Endometrial microvascular endothelial cells (primary cell): ENCODE results near the gene FMNL3. TPM values are rescaled to one million over a fixed set of nuclear protein-coding genes. Genes with fewer than 3 reads are reported as not detected.

ENCODE experiments used
- in situ Hi-C: cut with HindIII; loops from 2 replicates; pipeline ENCODE4 v1.10.0; 2017; ENCODE audit warnings: low sequenced_read_pairs, low pct_unique_long_range_greater_than_20kb; ENCODE audit errors: inconsistent ontology term
- total RNA-seq: library from RNA; depleted of rRNA; stranded (reverse); fragments of >200 nt; gene quantifications from one replicate; pipeline ENCODE4 v1.2.3, GENCODE V29; 2015; ENCODE audit errors: inconsistent ontology term

Gene FMNL3
- total RNA-seq, 1 donor from 2014 or later, result 46.6 TPM

DNA sequence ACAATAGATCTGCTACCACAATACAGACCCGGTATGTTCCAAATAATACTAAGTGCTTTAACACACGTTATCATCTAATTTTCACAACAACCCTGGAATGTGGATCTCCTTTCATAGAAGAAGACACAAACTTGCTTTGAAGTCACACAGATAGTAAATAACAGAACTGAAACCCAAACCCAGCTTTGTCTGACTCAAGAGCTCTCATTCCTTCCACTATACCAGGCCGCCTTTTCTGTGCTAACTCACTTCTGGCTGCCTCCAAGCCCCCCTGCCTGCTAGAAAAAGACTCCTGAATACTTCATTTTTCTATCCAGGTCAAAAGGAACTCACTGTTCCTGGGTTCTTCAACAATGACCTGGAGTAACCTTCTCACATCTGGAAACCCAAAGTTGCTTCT is 46.0 kb downstream of the FMNL3 start:
- in situ Hi-C loops, result no loop called here

DNA sequence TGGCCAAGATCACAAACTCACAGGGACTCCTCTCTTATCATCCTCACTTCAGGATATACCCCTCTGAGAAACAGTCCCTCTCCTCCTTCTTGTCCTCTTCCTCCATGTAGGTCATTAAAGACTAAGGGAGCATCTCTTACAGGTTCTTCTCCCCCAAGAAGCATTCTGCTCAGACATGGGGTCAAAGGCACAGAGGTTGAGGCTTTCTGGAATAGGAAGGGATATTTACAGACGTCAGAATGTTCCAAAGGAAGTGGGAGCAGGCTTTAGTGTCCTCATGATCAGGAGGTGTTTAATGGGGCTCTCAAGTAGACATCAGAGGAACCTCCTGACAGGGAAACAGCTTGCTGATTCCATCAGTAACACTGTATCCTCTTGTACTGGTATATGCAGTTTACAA is 47.5 kb downstream of the FMNL3 start:
- in situ Hi-C loops, result no loop called here

DNA sequence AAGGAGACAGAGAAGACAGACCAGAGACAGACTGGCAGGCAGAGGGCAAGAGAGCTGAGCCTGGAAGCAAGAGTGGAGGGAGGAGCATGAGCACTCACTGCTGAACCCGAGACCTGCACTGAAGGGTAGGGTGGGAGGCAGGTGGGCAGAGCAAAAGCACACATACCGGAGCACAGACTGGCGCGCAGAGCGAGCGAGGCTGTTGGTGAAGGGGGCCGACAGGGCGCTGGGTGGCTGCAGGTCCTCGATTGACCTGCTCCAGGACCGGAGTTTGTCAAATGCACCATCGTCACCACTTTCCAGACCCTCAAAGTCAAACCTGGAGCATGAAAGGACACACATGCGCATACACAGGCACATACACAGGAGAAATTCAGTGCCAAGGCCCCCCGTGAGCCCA is 48.9 kb downstream of the FMNL3 start:
- in situ Hi-C loops, result no loop called here

DNA sequence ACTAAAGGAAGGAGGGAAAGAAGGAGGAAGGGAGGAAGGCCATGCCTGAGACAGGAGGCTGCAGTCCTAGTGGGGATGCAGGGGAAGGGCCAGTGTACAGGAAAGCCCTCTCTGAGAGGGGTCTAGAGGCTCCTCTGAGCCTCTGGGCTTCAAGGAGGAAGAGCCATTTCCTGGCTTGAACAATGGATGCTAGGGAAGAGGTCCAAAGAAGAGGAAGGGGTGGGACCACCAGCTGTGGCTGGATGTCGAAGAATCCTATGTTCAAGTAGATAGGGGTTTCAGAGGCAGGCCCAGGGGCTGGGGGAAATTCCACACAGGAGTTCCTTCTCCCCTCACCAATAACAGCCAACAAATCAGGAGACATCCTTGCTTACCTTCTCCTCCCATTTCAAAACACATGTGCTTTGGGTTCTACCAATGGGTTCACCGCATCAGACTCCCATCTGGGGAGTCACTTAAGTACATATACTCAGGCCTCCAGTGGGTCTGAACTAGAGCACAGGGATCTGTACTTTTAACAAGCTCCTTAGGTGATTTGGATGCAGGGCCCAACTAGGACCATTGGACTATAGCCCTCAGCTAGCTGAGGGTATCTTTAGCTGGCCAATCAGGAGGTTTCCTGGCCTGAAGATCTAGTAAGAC is 51.5 kb downstream of the FMNL3 start:
- in situ Hi-C loops, result no loop called here

DNA sequence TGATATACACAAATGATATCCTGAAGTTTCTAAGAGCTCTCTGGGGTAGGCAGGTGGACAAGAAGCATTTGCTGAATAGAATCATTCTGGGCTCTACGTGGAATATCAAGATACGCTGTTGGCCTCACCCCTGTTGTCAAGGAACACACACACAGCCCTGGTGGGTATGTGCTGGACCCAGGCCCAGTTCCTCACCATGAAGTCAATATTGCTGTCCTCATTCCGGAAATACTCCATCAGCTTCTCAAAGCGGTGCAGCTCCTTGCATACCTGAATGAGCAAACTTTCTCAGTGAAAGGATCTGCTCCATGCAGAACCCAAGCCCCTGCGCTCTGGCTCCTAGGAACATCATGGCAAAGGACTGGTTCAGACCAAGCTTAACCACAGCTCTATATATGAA is 52.5 kb downstream of the FMNL3 start:
- in situ Hi-C loops, result no loop called here

DNA sequence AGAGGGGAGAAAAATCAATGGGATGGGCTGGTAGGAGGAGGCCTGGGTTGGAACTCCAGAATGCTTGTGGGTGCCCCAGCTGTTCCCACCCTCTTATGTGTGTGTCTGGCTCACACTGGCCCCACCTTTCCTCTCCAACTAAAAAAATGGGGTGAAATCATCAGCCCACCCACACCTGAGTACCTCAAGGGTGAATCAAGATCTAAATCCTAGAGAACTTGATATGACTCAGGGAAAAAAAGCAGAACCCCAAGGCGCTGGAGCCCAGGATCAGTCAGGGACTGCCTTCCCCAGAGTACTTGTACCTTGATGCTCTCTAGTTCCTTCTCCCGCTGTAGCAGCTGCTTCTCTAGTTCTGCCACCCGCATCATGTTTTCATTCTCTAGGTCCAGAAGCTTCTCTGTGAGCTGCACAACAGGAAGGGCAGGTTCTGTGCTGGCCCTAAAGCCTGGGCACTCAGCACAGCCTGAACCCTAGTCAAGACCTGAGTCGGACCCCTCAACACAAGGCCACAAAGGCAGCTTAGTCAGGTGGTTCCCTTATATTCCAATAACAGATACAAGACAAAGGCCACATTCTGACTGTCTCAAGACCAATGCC is 54.2 kb downstream of the FMNL3 start:
- in situ Hi-C loops, result no loop called here

DNA sequence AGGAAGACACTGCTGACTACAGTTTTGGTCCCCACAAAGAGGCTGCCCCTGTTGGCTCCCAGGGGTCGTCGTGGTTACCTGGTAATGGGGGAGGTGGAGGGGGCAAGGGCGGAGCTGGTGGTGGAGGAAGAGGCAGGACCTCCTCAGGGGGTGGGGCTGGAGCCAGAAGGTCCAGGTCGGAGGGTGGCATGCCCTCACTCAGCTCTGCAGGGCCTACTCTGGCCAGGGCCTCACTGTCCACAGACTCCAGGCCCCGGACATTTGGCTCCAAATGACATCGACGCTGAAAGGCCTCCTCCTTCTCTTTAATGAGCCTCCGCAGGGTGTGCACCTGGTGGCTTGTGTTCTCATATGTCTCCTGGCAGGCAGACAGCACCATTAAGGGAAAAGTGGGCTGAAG is 55.4 kb downstream of the FMNL3 start:
- in situ Hi-C loops, result no loop called here

DNA sequence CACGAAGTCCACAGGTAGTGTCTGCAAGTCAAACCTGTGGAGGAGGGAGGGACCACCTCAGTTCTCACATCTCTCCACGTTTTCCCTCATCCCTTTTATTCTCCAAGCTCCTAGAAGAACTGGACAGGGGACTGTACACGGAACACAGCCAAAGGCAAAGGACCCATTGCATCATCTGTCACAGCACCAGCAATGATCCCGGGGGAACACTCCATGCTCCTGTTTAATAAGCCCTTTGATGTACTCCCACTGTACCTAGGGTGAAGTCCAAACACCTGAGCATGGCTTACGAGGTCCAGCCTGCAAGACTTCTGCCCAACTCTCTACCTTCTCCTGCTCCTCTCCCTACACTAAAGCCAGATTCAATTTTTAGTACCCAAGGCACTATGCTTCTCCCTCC is 57.3 kb downstream of the FMNL3 start:
- in situ Hi-C loops, result no loop called here

DNA sequence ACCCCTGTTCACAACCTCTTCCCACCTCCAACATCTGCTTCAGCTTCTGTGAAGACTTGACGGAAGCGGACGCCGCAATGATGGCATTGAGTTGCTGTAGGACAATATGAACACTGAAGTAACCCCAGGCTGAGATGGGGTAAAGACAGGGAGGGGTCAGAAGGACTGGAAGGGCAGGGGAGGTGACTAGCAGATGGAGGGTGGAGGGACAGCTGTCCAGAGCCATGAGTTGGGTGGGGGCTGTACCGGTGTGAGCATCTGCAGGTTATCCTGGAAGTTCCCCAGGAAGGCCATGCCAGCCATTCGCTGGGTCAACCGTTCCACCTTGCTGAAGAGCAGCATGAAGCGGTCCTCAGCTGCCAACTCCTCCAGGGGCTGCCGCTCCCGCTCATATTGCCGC is 57.8 kb downstream of the FMNL3 start:
- in situ Hi-C loops, result no loop called here

DNA sequence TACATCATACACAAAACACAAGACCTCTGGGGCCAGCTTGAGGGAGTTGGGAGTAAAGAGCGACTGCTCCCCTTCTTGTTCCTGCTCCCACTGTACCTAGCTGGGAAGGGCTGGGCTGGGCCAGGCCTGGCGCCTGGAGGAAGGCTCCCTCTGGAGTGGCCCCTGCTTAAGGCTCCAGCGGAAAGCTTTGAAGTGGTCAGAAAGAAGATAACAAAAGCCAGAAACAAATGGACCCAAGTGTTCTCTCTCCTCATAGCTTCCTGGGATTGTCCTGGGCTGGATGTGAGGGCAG is 58.5 kb downstream of the FMNL3 start:
- in situ Hi-C loops, result no loop called here

DNA sequence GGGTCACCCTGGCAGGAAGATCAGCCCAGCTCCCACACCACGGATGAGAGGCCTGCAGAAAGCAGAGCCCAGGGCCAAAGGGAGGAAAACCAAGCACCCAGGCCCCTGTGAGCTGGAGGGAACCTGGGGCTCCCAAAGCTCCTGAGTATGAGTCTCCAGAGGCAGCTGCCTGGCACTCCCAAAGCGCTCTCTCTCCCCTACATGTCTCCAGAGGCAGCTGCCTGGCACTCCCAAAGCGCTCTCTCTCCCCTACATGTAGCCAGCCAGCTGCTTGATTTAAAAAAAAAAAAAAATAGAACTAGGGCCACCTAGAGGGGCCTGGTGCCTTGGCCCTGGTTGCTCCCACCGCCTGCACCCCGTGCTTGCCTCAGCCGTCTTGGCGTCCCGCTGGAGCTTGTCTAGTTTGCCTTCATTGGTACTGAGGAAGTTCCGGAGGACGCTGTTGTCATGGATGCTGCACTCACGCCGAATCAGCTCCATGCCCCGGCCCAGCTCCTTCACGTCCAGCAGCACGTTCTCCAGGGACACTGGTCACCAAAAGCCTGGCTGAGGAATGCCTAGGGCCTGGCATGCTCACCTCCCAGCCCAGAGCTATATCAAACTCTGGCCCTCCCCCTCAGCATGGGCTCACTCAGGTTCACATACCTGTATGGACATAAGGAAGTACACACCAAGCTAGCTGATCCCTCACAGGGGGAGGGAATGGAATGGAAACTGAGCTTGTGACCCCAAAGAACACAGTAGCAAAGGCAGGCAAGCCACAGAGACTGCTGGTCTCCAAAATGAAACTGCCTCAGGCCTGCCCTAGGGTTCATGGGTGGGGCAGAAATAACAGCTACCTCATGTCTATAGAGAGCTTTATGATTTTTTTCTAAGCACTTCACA is 59.1 kb downstream of the FMNL3 start:
- in situ Hi-C loops, result no loop called here

DNA sequence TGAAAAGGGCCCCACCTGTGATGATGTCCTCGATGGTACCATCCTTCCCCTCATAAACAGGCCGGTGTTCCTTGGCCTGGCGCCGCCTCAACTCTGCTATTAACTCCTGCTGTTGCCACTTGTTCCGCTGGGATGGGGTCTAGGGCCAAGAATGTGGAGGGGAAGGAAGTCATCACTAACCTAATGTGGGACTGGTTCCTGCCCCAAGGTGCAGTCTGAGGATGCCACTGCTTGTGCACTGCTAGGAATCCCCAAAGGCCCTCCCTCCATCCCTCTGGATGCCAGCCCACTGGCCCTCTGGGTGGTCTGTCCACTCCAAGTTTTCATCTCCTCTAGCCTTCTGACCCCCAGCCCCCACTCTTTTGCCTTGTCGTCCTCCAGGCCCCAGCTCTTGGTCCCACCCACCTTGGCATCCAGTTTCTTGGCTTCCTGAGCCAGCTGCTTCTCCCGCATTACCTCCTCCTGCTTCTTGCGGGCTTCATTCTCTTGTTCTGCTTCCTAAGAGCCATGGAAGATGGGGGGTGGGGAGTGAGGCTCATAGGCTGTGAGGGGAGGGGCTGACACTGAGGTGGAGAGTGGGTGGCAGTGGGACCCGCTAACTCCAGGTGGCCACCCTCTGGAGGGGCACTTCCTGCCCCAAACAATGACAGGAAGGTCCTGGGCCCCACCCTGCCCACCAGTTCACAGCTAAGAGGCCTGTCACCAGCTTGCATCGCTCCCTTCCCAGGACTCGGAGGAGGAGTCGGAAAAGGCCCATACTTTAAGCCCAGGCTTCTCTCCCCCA is 60.1 kb downstream of the FMNL3 start:
- in situ Hi-C loops, result no loop called here

DNA sequence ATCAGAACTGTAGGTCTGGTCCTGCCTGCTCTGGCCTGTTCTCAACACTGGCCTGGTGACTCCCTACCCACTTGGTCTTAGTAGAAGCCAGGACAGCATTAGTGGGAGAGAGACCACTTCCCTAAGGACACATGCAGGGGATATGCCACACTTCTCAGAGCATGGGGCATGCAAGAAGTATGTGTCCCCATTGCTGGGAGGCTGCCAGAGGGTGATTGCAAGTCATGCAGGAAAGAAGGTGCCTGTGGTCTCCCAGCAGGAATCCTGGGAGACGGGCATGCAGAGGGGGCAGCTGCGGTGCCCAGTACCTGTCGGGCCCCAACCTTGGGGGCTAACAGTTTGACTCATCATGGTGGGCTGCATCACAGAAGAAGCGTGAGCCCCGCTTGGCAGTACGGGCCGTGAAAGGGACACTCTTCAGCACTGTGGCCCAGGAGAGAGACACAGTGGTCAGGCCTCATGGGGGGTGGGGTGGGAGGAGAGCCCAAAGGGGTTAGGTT is 60.8 kb downstream of the FMNL3 start:
- in situ Hi-C loops, result no loop called here

DNA sequence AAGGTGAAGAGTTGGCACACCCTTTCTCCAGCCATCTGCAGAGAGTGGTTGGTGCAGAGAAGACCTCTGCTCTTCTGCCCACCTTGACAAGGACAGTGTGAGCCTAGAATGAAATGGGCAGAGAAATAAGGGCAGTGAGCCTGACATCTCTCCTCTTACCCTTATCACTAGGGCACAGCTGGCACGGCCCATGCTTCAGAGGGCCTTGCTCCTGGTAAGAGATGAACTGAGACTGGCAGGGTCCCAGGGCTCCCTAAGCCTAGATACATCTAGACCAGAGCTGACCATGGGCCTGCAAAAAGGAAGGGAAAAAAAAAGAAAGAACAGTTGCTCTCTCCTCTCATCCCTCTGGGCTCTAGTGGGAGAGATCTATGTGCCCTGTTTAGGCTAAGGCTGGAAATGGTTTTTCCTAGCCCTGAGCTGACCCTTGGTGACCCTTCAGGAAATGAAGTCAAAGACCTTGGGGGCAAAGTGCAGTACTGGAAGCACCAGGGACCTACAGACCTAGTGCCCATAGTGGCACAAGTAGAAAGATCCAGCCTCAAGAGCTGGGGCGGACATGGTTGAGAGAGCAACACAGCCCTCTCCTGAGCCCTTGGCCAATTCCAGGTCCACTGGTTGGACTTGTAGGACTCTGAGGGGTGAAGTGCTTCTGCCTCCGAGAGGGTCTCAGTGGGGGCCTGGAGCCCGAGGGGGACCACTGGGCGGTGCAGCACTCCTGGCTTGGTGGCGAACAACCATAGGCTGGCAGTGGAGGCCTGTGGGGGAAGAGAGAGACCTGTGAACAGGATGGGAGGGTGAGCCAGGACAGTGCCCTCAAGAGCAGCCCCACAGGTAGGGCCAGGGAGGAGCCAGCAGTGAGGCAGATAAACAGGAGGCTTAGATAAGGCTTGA is 61.8 kb downstream of the FMNL3 start:
- in situ Hi-C loops, result no loop called here

DNA sequence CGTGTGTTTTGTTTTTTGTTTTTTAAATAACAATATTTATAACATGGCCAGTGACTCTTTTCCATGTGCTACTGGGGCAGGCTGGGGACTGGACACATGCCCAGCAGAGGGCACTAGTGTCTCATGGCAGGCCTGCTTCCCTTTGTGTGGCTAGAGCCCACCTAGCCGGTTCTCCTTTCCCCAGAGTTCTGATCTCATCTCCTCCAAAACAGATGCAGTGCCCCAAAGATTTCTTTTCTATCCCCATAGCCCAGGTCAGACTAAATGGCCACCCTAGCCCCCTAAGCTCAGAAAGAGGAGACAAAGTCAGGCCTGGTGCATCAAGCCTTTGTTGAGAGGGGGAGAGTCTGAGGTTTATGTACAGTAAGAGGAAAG is 62.6 kb downstream of the FMNL3 start:
- in situ Hi-C loops, result no loop called here

DNA sequence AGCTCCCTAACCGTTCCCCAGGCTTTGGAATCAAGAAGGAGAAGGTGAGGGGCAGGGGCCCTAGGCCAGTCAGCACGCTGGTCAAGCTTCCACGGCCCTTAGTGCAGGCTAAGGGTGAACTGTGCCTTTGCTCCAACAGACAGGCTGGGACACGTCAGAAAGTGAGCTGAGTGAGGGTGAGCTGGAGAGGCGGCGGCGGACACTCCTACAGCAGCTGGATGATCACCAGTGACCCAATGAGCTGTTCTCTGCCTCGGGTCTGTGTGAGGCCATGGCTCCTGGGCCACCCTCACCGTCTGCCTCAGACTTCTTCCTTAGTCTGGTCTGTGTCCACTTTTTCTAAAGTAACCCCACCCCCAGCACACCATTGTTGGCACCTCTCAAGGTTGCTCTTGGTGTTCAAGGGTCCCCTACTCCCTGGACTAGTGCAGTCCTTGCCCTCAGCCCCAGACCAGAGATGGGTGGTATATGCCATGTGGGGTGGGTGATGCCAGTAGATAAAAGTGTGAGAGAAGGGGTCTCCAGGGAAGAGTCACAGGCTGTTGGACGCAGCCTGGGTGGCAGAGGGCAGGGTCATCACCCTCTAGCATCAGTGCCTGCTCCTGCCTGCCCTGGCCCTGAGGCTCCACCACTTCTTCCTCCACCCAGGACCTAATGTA is 63.1 kb downstream of the FMNL3 start:
- in situ Hi-C loops, result no loop called here

DNA sequence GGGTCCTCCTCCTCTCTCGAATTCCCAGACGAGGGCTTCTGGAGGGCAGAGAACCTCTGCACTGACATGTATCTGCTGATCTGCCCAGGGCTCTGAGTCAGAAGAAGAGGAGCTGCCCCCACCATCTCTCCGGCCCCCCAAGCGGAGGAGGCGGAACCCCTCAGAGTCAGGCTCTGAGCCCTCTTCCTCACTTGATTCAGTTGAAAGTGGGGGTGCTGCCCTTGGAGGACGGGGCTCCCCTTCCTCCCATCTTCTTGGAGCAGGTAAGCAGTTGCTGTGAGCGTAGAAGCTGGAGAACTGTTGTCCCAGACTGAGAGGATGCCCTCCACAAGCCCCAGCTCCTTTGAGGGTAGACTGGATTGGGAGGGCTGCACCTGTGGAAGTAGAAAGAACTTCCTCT is 64.1 kb downstream of the FMNL3 start:
- in situ Hi-C loops, result no loop called here

DNA sequence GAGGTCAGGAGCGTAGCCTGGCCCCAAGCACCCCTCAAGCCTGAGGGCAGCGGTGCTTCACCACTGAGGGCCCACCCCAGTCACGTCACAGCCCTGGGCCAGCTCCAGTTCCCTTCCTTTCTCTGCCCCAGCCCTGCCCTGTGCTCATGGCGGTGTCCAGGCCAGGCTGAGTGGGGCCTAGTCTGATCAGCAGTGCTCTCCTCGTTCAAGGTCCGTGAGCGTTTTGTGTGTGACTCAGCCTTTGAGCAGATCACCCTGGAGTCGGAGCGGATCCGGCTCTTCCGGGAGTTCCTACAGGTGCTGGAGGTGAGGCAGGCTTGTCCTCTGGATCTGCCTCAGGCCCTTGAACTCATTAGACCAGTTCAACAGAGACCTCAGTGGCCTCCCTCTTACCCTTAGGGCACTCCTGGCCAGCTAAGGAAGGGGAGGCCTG is 64.8 kb downstream of the FMNL3 start:
- in situ Hi-C loops, result no loop called here
